ENCODE data around the gene RGS19.
A peak's percentile ranks its signal among the peaks of the same experiment; 100 is the strongest.

RGS19 gene

DNA sequence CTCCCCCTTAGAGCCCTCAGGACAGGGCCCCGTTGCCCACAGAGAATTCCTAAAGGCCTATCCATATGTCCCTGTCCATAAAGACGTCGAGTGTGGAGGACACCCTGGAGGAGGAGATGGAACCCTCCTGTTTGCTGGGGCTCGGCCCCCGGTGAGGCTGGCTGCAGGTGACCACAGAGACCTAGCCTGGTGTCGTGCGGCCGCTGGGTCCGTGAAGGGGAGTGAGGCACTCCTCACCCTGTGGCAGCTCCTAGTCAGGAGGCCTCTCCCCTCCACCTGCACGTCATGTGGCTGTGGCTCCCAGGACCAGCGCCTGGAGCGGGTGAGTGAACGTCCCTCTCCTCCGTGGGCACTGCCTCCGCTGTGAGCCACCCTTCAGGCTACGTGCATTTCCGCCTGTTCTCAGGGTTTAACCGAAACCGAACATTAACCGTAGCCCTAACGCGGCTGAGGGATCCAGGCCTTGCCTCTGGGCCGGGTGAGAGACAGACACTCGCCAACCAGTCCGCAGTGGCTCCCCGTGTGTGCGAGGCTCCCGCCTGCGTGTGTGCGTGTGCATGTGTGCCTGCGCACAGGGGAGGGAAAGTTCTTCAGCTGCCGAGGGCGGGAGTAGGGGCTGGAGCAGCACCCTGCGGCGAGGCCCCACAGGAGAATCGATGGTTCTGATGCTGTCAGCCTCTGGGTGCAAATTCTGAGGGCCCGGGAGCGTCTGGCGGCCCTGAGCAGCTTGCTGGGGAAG is 22.3 kb downstream of the RGS19 start:
- Histone ChIP-seq H3K27ac (ENCODE audit: low read depth, low read length) (no peak overlapping the region), H3K4me3 (ENCODE audit: low read depth, low read length) (peak overlapping the region; percentile 32; the same call in 1 of the 2 replicates)

GRCh38 chr20:64056639-64056888 is 22.8 kb downstream of the RGS19 start:
- Histone ChIP-seq H3K9ac (ENCODE audit: low read length) (no peak overlapping the region), H3K27ac (ENCODE audit: low read depth, low read length) (no peak overlapping the region)

More for the DNA sequence above, 22.3 kb downstream of the RGS19 start:
- no peak overlapping the region for H3K9ac ChIP-seq (ENCODE audit: low read length)
- no peaks in the 10 kb centered on the region for H3K9me3 ChIP-seq (ENCODE audit: control insufficient read depth, insufficient read depth, low read depth, low read length)
- no peaks in the 10 kb centered on the region for H3K27me3 ChIP-seq (ENCODE audit: control insufficient read depth, insufficient read depth, low read length)
- H3K36me3 ChIP-seq (ENCODE audit: control insufficient read depth, insufficient read depth, low read length): no peaks in the 10 kb centered on the region
- H3K4me1 ChIP-seq (ENCODE audit: control insufficient read depth, insufficient read depth, low read length): peaks cover 37% of the 10 kb centered on the region

DNA sequence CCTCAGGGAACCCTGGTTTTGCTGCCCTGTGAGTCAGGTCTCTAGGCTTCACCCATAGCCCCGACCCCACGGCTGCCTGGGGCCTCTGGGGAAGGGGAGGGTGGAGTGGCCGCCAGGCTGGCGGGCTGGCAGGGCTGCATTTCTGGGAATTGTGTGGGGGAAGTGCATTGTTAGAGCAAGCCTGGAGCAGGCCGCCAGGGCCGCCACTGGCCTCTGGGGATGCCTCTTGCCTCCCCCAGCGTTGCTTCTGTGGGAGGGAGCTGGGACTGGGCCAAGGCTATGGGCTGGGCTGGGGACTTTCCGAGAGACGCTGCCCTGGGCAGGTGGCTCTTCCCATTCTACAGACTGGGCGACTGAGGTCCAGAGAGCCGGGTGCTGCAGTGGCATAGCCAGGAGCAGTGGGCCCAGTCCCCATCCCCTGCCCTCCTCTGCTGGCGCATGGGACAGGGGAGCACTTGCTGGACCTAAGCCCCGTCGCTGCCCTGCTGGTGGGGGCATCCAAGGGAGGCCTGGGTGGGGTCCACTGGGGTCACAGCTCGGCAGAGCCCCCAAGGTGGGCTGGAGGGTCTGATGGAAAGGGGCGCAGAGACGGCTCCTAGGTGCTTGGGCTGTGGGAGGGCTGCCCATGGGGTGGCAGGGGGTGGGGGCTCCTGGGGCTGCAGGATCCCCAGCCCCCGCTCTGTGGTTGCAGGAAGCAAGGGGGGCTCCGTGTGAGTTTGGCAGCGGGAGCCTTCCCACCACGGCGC is 23.3 kb downstream of the RGS19 start:
- Histone ChIP-seq H3K9ac (ENCODE audit: low read length) (no peak overlapping the region), H3K27me3 (ENCODE audit: control insufficient read depth, insufficient read depth, low read length) (peaks cover 8% of the 10 kb centered on the region), H3K4me3 (ENCODE audit: low read depth, low read length) (no peak overlapping the region), H3K36me3 (ENCODE audit: control insufficient read depth, insufficient read depth, low read length) (no peaks in the 10 kb centered on the region), H3K27ac (ENCODE audit: low read depth, low read length) (no peak overlapping the region), H3K4me1 (ENCODE audit: control insufficient read depth, insufficient read depth, low read length) (peaks cover 35% of the 10 kb centered on the region), H3K9me3 (ENCODE audit: control insufficient read depth, insufficient read depth, low read depth, low read length) (no peaks in the 10 kb centered on the region)

More at GRCh38 chr20:64056639-64056888, 22.8 kb downstream of the RGS19 start:
- H3K27me3 ChIP-seq (ENCODE audit: control insufficient read depth, insufficient read depth, low read length): peaks cover 3% of the 10 kb centered on the region
- no peak overlapping the region for H3K4me3 ChIP-seq (ENCODE audit: low read depth, low read length)
- no peaks in the 10 kb centered on the region for H3K36me3 ChIP-seq (ENCODE audit: control insufficient read depth, insufficient read depth, low read length)
- H3K9me3 ChIP-seq (ENCODE audit: control insufficient read depth, insufficient read depth, low read depth, low read length): no peaks in the 10 kb centered on the region
- H3K4me1 ChIP-seq (ENCODE audit: control insufficient read depth, insufficient read depth, low read length): peaks cover 35% of the 10 kb centered on the region

- no peaks in the 10 kb centered on the region for H3K36me3 ChIP-seq (ENCODE audit: control insufficient read depth, insufficient read depth, low read length)
- H3K4me1 ChIP-seq (ENCODE audit: control insufficient read depth, insufficient read depth, low read length): peaks cover 39% of the 10 kb centered on the region
- no peak overlapping the region for H3K27ac ChIP-seq (ENCODE audit: low read depth, low read length)
- no peak overlapping the region for H3K9ac ChIP-seq (ENCODE audit: low read length)
- H3K4me3 ChIP-seq (ENCODE audit: low read depth, low read length): no peak overlapping the region
- peaks cover 14% of the 10 kb centered on the region for H3K27me3 ChIP-seq (ENCODE audit: control insufficient read depth, insufficient read depth, low read length)
- H3K9me3 ChIP-seq (ENCODE audit: control insufficient read depth, insufficient read depth, low read depth, low read length): no peaks in the 10 kb centered on the region
Measured at GRCh38 chr20:64055396-64055892, 23.9 kb downstream of the RGS19 start.

GRCh38 chr20:64053841-64054661 is 25.3 kb downstream of the RGS19 start:
- Histone ChIP-seq H3K4me1 (ENCODE audit: control insufficient read depth, insufficient read depth, low read length) (peaks cover 46% of the 10 kb centered on the region), H3K9ac (ENCODE audit: low read length) (peak overlapping the region; percentile 30), H3K4me3 (ENCODE audit: low read depth, low read length) (0 out of 2 replicates have a peak overlapping the region, but pooled peaks have one; percentile 1), H3K36me3 (ENCODE audit: control insufficient read depth, insufficient read depth, low read length) (no peaks in the 10 kb centered on the region), H3K27ac (ENCODE audit: low read depth, low read length) (peak overlapping the region; percentile 41; the same call in 1 of the 2 replicates), H3K27me3 (ENCODE audit: control insufficient read depth, insufficient read depth, low read length) (peaks cover 22% of the 10 kb centered on the region), H3K9me3 (ENCODE audit: control insufficient read depth, insufficient read depth, low read depth, low read length) (no peaks in the 10 kb centered on the region)

GRCh38 chr20:64052987-64053840 is 26.1 kb downstream of the RGS19 start:
- H3K4me1 ChIP-seq (ENCODE audit: control insufficient read depth, insufficient read depth, low read length): peaks cover 46% of the 10 kb centered on the region
- peaks cover 28% of the 10 kb centered on the region for H3K27me3 ChIP-seq (ENCODE audit: control insufficient read depth, insufficient read depth, low read length)
- H3K4me3 ChIP-seq (ENCODE audit: low read depth, low read length): no peak overlapping the region
- H3K9ac ChIP-seq (ENCODE audit: low read length): no peak overlapping the region
- no peak overlapping the region for H3K27ac ChIP-seq (ENCODE audit: low read depth, low read length)
- no peaks in the 10 kb centered on the region for H3K9me3 ChIP-seq (ENCODE audit: control insufficient read depth, insufficient read depth, low read depth, low read length)
- H3K36me3 ChIP-seq (ENCODE audit: control insufficient read depth, insufficient read depth, low read length): no peaks in the 10 kb centered on the region

- no peak overlapping the region for H3K4me3 ChIP-seq (ENCODE audit: low read depth, low read length)
- no peaks in the 10 kb centered on the region for H3K9me3 ChIP-seq (ENCODE audit: control insufficient read depth, insufficient read depth, low read depth, low read length)
- no peak overlapping the region for H3K9ac ChIP-seq (ENCODE audit: low read length)
- peaks cover 42% of the 10 kb centered on the region for H3K4me1 ChIP-seq (ENCODE audit: control insufficient read depth, insufficient read depth, low read length)
- no peaks in the 10 kb centered on the region for H3K36me3 ChIP-seq (ENCODE audit: control insufficient read depth, insufficient read depth, low read length)
- H3K27ac ChIP-seq (ENCODE audit: low read depth, low read length): no peak overlapping the region
- peaks cover 37% of the 10 kb centered on the region for H3K27me3 ChIP-seq (ENCODE audit: control insufficient read depth, insufficient read depth, low read length)
Measured at GRCh38 chr20:64052326-64052722, 27.0 kb downstream of the RGS19 start.

DNA sequence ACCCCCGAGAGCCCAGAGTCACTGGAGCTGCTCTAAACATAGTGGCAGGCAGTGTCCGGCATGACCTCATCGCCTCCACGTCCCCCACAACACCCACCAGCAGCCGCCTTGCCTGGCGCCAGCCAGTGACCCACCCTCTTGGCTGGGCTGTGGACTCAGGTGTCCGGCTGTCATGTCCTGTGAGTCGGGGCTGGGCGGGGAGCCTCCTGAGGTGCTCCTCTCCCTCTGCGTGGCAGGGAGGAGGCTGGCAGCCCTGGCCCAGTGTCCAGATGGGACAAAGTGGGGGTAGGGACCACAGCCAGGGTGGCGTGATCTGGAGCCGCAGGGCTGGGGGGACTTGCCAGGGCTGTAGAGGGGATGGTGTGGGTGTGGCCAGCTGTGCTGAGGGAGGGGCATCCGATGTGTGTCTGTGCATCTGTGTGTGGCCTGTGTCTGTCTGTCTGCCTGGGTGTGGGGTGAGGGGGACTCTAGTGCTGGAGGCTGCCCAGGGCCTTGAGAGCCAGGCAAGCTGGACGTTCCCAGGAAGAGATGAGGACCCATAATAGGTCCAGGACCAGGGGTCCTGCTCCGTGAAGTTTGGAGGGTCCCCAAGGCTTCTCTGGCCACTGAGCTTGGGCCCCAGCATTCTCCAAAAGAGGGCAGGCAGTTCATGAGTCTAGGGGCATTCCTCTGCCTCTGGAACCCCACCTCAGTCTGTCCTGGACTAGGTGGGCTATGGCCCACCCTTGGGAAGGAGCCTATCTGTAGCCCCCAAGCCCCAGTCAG is 27.6 kb downstream of the RGS19 start:
- Histone ChIP-seq H3K9ac (ENCODE audit: low read length) (no peak overlapping the region), H3K4me1 (ENCODE audit: control insufficient read depth, insufficient read depth, low read length) (peaks cover 36% of the 10 kb centered on the region), H3K4me3 (ENCODE audit: low read depth, low read length) (no peak overlapping the region), H3K27ac (ENCODE audit: low read depth, low read length) (no peak overlapping the region), H3K9me3 (ENCODE audit: control insufficient read depth, insufficient read depth, low read depth, low read length) (no peaks in the 10 kb centered on the region), H3K27me3 (ENCODE audit: control insufficient read depth, insufficient read depth, low read length) (peaks cover 43% of the 10 kb centered on the region), H3K36me3 (ENCODE audit: control insufficient read depth, insufficient read depth, low read length) (no peaks in the 10 kb centered on the region)

DNA sequence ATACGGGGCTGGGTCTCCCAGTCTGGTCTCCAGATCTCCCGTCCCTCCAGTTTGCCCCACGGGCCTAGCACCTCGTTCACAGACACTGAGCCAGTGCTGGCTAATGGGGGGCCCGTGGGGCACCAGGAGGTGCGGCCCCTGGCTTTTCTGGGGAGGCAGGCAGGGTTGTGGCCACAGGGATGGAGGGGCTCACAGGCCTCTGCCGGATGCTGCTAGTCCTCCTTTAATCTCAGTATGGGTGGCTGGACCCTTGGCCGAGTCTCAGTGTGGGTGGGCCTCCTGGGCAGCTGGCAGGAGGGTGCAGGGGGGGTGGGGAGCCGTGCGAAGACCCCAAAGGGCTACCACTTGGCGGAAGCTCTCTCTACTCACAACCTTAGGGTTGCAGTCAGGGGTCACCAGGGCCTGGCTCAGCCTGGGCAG is 28.3 kb downstream of the RGS19 start:
- Histone ChIP-seq H3K27me3 (ENCODE audit: control insufficient read depth, insufficient read depth, low read length) (peaks cover 50% of the 10 kb centered on the region), H3K4me1 (ENCODE audit: control insufficient read depth, insufficient read depth, low read length) (peaks cover 32% of the 10 kb centered on the region), H3K9me3 (ENCODE audit: control insufficient read depth, insufficient read depth, low read depth, low read length) (no peaks in the 10 kb centered on the region), H3K36me3 (ENCODE audit: control insufficient read depth, insufficient read depth, low read length) (no peaks in the 10 kb centered on the region), H3K4me3 (ENCODE audit: low read depth, low read length) (no peak overlapping the region), H3K9ac (ENCODE audit: low read length) (no peak overlapping the region), H3K27ac (ENCODE audit: low read depth, low read length) (no peak overlapping the region)
